Islet precursor cell (in vitro differentiated cells): ENCODE data around the gene CACNA2D3.
A peak's percentile ranks its signal among the peaks of the same experiment; 100 is the strongest.

Source experiments
- DNase-seq: peaks from one replicate; pipeline ENCODE4 v3.0.0-alpha.2; 2018

Gene CACNA2D3

GRCh38 chr3:54283470-54283869 lies 161.1 kb downstream of the CACNA2D3 start:
- DNase-seq, result no peak

GRCh38 chr3:54294214-54294613 lies 171.9 kb downstream of the CACNA2D3 start:
- peak; percentile 60 for DNase-seq

GRCh38 chr3:54296531-54296930 lies 174.2 kb downstream of the CACNA2D3 start:
- DNase-seq, result no peak

- DNase-seq, result no peak
Observed at GRCh38 chr3:54299169-54299935, 177.0 kb downstream of the CACNA2D3 start.

- no peak for DNase-seq
Observed at GRCh38 chr3:54303517-54304375, 181.4 kb downstream of the CACNA2D3 start.

GRCh38 chr3:54304877-54305276 lies 182.5 kb downstream of the CACNA2D3 start:
- no peak for DNase-seq

GRCh38 chr3:54305409-54306099 lies 183.2 kb downstream of the CACNA2D3 start:
- no peak for DNase-seq

- DNase-seq, result no peak
Observed at GRCh38 chr3:54307566-54308180, 185.3 kb downstream of the CACNA2D3 start.

GRCh38 chr3:54309601-54310000 lies 187.2 kb downstream of the CACNA2D3 start:
- no peak for DNase-seq

- DNase-seq, result no peak
Observed at GRCh38 chr3:54311211-54311747, 188.9 kb downstream of the CACNA2D3 start.

GRCh38 chr3:54312156-54312899 lies 190.0 kb downstream of the CACNA2D3 start:
- no peak for DNase-seq

- DNase-seq, result no peak
Observed at GRCh38 chr3:54313418-54313817, 191.1 kb downstream of the CACNA2D3 start.

GRCh38 chr3:54321520-54321919 lies 199.2 kb downstream of the CACNA2D3 start:
- DNase-seq, result peak; percentile 85

- DNase-seq, result no peak
Observed at GRCh38 chr3:54322354-54322753, 200.0 kb downstream of the CACNA2D3 start.

GRCh38 chr3:54324103-54324502 lies 201.8 kb downstream of the CACNA2D3 start:
- no peak for DNase-seq

GRCh38 chr3:54326951-54327350 lies 204.6 kb downstream of the CACNA2D3 start:
- no peak for DNase-seq

- no peak for DNase-seq
Observed at GRCh38 chr3:54331341-54331740, 209.0 kb downstream of the CACNA2D3 start.

- no peak for DNase-seq
Observed at GRCh38 chr3:54337846-54338245, 215.5 kb downstream of the CACNA2D3 start.

- no peak for DNase-seq
Observed at GRCh38 chr3:54339608-54340007, 217.3 kb downstream of the CACNA2D3 start.

- DNase-seq, result no peak
Observed at GRCh38 chr3:54341811-54342210, 219.5 kb downstream of the CACNA2D3 start.

- DNase-seq, result no peak
Observed at GRCh38 chr3:54342676-54343075, 220.3 kb downstream of the CACNA2D3 start.

GRCh38 chr3:54343495-54343894 lies 221.1 kb downstream of the CACNA2D3 start:
- DNase-seq, result no peak
